ENCODE data around the gene SBF2. TPM values are rescaled to one million over a fixed set of nuclear protein-coding genes. Genes with fewer than 3 reads are reported as not detected.
"Not testable (repeated sequence)": the region's sequence is repeated elsewhere in the genome, so short reads cannot be mapped to it uniquely, and the experiment has no call there.

The SBF2 gene
- total RNA-seq, 1 experiment from 2014 or later: 31.3 TPM

DNA sequence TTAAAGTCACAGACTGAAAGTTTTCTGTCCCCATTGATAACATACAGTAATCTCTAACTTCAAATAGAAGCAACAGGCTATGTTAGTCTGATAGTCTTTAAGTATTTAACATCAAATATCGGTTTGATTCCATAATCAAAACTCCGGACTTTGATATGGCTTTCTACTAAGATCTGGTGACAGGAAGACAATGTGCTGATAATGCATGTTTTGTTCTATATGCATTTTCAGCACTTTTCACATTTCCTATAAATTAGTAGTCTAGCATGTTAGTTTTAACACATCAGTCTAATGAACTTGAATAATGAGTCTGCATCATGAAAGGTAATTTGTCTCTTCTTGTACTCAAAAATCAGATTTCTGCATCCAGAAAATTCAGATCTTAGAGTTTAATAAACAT lies 252.7 kb downstream of the SBF2 start:
- Histone ChIP-seq H3K79me2 (ENCODE audit: low read length) (no peaks in the 10 kb centered on the region), H3K4me3 (ENCODE audit: low read length) (no peak overlapping the region), H4K20me1 (ENCODE audit: low read length) (no peaks in the 10 kb centered on the region), H3K4me1 (ENCODE audit: insufficient read depth, low read length) (no peaks in the 10 kb centered on the region), H3K9ac (ENCODE audit: low read length) (no peak overlapping the region), H2AFZ (ENCODE audit: low read length) (no peak overlapping the region), H3K27ac (ENCODE audit: low read length) (no peak overlapping the region), H3K4me2 (ENCODE audit: low read length) (no peak overlapping the region), H3K9me2 (replicated peaks; ENCODE audit: low read length) (no peaks in the 10 kb centered on the region), H3F3A (ENCODE audit: low read length, unreplicated experiment) (no peaks in the 10 kb centered on the region), H3K9me3 (ENCODE audit: low read length) (peaks cover 14% of the 10 kb centered on the region), H3K27me3 (ENCODE audit: low read length) (no peaks in the 10 kb centered on the region), H3K36me3 (ENCODE audit: low read depth, low read length) (peaks cover 15% of the 10 kb centered on the region)
- intact Hi-C loops (cut with micrococcal nuclease): no loop called here
- POLR2A ChIA-PET (ENCODE audit: unreplicated experiment): no interaction called here
- DNase-seq (no peak), ATAC-seq (no peak)
- no peak for TF ChIP-seq EZH2phosphoT487 (IDR thresholded peaks at IDR 0.05; ENCODE audit: borderline replicate concordance, low read length)
- TF ChIP-seq, protein P1, sequence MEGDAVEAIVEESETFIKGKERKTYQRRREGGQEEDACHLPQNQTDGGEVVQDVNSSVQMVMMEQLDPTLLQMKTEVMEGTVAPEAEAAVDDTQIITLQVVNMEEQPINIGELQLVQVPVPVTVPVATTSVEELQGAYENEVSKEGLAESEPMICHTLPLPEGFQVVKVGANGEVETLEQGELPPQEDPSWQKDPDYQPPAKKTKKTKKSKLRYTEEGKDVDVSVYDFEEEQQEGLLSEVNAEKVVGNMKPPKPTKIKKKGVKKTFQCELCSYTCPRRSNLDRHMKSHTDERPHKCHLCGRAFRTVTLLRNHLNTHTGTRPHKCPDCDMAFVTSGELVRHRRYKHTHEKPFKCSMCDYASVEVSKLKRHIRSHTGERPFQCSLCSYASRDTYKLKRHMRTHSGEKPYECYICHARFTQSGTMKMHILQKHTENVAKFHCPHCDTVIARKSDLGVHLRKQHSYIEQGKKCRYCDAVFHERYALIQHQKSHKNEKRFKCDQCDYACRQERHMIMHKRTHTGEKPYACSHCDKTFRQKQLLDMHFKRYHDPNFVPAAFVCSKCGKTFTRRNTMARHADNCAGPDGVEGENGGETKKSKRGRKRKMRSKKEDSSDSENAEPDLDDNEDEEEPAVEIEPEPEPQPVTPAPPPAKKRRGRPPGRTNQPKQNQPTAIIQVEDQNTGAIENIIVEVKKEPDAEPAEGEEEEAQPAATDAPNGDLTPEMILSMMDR (conservative IDR thresholded peaks at IDR 0.05; ENCODE audit: low read depth, low read length): no peak
- no TSS peak for BruUV-seq (replicated peaks)
- CTCF ChIA-PET: no interaction called here

DNA sequence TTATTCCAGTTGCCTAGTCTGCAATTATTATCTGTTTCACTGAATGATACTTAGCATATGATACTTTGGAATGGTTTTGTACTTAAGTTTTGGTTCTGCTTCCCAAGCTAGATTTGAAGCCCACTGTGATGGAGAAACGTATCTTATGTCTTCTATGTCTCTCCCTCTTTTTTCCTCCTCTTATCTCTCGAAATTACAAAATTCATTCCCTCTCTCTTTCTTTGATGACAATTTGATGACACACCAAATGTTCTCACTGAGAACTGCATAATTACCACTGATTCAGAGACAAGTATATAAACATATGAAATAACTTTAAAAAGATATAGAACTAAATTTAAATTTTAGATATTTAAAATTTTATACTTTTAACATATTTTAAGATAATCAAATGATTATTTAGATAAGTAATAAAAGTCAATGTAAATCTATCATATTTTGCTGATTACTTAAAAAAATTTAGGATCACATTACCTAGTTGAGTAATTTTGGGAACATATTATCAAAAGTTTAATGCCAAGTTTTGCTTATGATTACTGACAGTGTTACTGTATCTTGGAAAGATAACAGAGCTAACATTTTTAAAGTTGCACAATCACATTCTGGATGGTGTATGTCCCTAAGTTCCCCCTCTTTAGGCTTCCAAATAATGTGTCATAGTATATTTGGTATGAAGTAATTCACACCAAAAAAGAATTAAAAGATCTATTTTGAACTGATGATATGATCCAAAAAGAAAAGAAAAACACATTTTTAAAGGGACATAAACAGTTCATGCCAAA lies 255.3 kb downstream of the SBF2 start:
- no peak overlapping the region for H3K4me3 ChIP-seq (ENCODE audit: low read length)
- ATAC-seq (no peak), DNase-seq (no peak)
- no peaks in the 10 kb centered on the region for H3K27me3 ChIP-seq (ENCODE audit: low read length)
- POLR2A ChIA-PET (ENCODE audit: unreplicated experiment): no interaction called here
- H3K9ac ChIP-seq (ENCODE audit: low read length): no peak overlapping the region
- H4K20me1 ChIP-seq (ENCODE audit: low read length): no peaks in the 10 kb centered on the region
- H3F3A ChIP-seq (ENCODE audit: low read length, unreplicated experiment): no peaks in the 10 kb centered on the region
- no peak overlapping the region for H3K27ac ChIP-seq (ENCODE audit: low read length)
- no peak for TF ChIP-seq EZH2 (IDR thresholded peaks at IDR 0.05; ENCODE audit: low read length, unreplicated experiment)
- TF ChIP-seq, protein P1 (conservative IDR thresholded peaks at IDR 0.05; ENCODE audit: low read depth, low read length): no peak
- no peak for TF ChIP-seq EZH2phosphoT487 (IDR thresholded peaks at IDR 0.05; ENCODE audit: borderline replicate concordance, low read length)
- CTCF ChIA-PET: interaction anchor here (0.7 kb wide), 1 partner anchor 265 kb away, joined by 6 read pairs; no protein-coding TSS in a partner anchor
- no TSS peak for BruUV-seq (replicated peaks)
- no peaks in the 10 kb centered on the region for H3K9me2 ChIP-seq (replicated peaks; ENCODE audit: low read length)
- no peak overlapping the region for H3K4me2 ChIP-seq (ENCODE audit: low read length)
- intact Hi-C loops (cut with micrococcal nuclease): no loop called here
- H3K4me1 ChIP-seq (ENCODE audit: insufficient read depth, low read length): no peaks in the 10 kb centered on the region
- H3K9me3 ChIP-seq (ENCODE audit: low read length): no peaks in the 10 kb centered on the region
- H3K36me3 ChIP-seq (ENCODE audit: low read depth, low read length): no peaks in the 10 kb centered on the region
- H2AFZ ChIP-seq (ENCODE audit: low read length): no peak overlapping the region
- H3K79me2 ChIP-seq (ENCODE audit: low read length): no peaks in the 10 kb centered on the region

DNA sequence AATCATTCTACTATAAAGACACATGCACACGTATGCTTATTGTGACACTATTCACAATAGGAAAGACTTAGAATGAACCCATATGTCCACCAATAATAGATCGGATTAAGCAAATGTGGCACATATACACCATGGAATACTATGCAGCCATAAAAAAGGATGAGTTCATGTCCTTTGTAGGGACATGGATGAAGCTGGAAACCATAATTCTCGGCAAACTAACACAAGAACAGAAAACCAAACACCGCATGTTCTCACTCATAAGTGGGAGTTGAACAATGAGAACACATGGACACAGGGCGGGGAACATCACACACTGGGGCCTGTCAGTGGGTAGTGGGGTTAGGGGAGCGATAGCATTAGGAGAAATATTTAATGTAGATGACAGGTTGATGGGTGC lies 258.1 kb downstream of the SBF2 start:
- H3K27ac ChIP-seq (ENCODE audit: low read length); H3K27me3 ChIP-seq (ENCODE audit: low read length); DNase-seq; H3K79me2 ChIP-seq (ENCODE audit: low read length); CTCF ChIA-PET; H3K9me3 ChIP-seq (ENCODE audit: low read length); H4K20me1 ChIP-seq (ENCODE audit: low read length); POLR2A ChIA-PET (ENCODE audit: unreplicated experiment); H3K9me2 ChIP-seq (replicated peaks; ENCODE audit: low read length); H3F3A ChIP-seq (ENCODE audit: low read length, unreplicated experiment); H3K36me3 ChIP-seq (ENCODE audit: low read depth, low read length); intact Hi-C loops (cut with micrococcal nuclease); H2AFZ ChIP-seq (ENCODE audit: low read length); H3K4me3 ChIP-seq (ENCODE audit: low read length); H3K9ac ChIP-seq (ENCODE audit: low read length); ATAC-seq; BruUV-seq (replicated peaks); H3K4me1 ChIP-seq (ENCODE audit: insufficient read depth, low read length); H3K4me2 ChIP-seq (ENCODE audit: low read length): not testable (repeated sequence)
